Endothelial cell (in vitro differentiated cells): ENCODE data around the gene TRIM2. TPM values are rescaled to one million over a fixed set of nuclear protein-coding genes. Genes with fewer than 3 reads are reported as not detected.

ENCODE experiments used
- DNase-seq: peaks from one replicate; pipeline ENCODE4 v3.0.0; 2021; ENCODE audit warnings: low spot score
- H3K27ac Mint-ChIP-seq: one replicate; pipeline ENCODE4 v1.8.0; 2021; ENCODE audit warnings: mixed read lengths, inconsistent platforms; ENCODE audit not compliant: unreplicated experiment
- H3K27me3 Mint-ChIP-seq: one replicate; pipeline ENCODE4 v1.8.0; 2021; ENCODE audit warnings: mild to moderate bottlenecking, moderate library complexity, mixed read lengths, inconsistent platforms; ENCODE audit not compliant: unreplicated experiment
- H3K36me3 Mint-ChIP-seq: one replicate; pipeline ENCODE4 v1.8.0; 2021; ENCODE audit warnings: mild to moderate bottlenecking, low read depth, mixed read lengths, inconsistent platforms; ENCODE audit not compliant: unreplicated experiment
- H3K4me1 Mint-ChIP-seq: one replicate; pipeline ENCODE4 v1.8.0; 2021; ENCODE audit warnings: mild to moderate bottlenecking, mixed read lengths, inconsistent platforms; ENCODE audit not compliant: unreplicated experiment
- H3K4me3 Mint-ChIP-seq: one replicate; pipeline ENCODE4 v1.8.0; 2021; ENCODE audit warnings: mild to moderate bottlenecking, mixed read lengths, inconsistent platforms; ENCODE audit not compliant: unreplicated experiment
- H3K9me3 Mint-ChIP-seq: one replicate; pipeline ENCODE4 v1.8.0; 2021; ENCODE audit warnings: mixed read lengths, inconsistent platforms; ENCODE audit not compliant: unreplicated experiment
- CTCF ChIP-seq: fragments of 200-600 bp; sonication (generic); IDR thresholded peaks from one replicate; pipeline ENCODE4 v1.5.0; 2021; ENCODE audit warnings: antibody characterized with exemption; ENCODE audit not compliant: unreplicated experiment
- total RNA-seq: library from RNA; stranded (reverse); fragmentation: NEBNext Ultra II Directional; extraction: Animal tissue kit (Norgen Biotek cat#: 25700); gene quantifications from one replicate; pipeline ENCODE4 v1.2.1, GENCODE V29; 2021; ENCODE audit not compliant: unreplicated experiment

The TRIM2 gene
- total RNA-seq, 1 donor from 2014 or later, result 15.4 TPM

DNA sequence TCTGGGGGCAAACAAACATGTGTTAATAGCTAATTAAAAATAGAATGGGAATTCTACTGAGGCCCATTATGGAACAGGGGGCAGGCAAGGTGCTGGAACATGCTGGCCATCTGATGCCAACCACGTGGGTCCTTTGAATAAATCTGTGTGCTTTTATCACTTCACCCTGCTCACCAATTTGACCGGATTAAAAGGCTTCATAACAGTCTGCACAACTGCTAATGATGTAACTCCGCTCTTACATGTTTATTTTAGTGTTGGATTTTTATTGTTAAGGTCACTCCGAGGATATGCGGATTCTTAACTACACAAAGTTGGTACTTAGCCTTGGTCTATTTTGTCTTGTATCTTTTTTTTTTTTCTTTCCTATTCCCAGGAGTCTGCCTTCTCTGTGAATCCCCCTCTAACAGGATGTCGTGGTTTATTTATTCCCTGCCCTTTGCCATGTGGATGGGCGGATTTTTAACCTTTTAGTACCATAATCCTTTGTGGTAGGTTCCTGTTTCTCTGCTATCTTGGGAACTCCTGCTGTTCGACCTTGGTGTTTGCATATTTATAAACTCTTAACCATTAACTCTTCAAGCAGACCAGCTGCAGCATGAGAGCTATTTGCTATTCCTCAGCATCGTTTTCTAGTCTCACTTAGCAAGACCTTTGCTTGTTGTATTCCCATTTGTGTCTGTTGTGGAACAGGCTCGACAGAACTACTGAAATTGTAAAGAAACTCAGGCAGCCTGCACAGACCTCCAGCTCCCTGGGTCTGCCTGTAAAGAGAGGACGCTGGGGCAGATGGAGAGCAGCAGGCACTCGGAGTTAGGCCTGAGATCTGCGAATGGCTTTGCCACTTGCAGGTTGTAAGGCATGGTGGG, 38.0 kb downstream of the TRIM2 start:
- H3K9me3 Mint-ChIP-seq, result no peaks in the 10 kb centered on the region
- H3K4me1 Mint-ChIP-seq, result peaks cover 23% of the 10 kb centered on the region
- H3K27ac Mint-ChIP-seq, result no peak overlapping the region
- H3K36me3 Mint-ChIP-seq, result peaks cover 4% of the 10 kb centered on the region
- peaks cover 4% of the 10 kb centered on the region for H3K27me3 Mint-ChIP-seq
- no peak overlapping the region for H3K4me3 Mint-ChIP-seq
- no peak for TF ChIP-seq CTCF
- no peak for DNase-seq

DNA sequence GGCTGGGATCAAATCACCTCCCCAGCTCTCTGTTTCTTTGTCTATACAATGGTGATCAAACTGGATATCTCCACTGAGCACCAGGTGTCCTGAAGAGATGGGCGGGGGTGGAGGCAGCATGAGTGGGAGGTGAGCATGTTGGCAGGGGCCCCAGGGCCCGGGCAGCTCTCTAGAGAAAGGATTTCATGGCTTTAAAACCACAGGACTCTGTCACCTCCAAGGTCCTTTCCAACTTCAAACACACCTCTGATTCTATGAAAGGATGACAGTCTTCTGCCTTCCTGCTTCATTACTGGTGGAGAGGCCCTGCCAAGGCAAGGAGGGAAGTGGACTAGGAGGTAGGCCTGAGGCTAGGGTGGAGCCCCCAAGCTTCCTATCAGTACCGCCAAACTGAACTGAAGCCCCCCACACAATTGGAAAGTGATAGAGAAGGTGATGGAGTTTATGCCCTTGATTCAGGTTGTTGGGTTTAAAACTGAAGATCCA, 38.6 kb downstream of the TRIM2 start:
- peaks cover 23% of the 10 kb centered on the region for H3K4me1 Mint-ChIP-seq
- TF ChIP-seq CTCF, result no peak
- H3K27ac Mint-ChIP-seq, result no peak overlapping the region
- no peaks in the 10 kb centered on the region for H3K9me3 Mint-ChIP-seq
- H3K4me3 Mint-ChIP-seq, result no peak overlapping the region
- no peak for DNase-seq
- peaks cover 4% of the 10 kb centered on the region for H3K36me3 Mint-ChIP-seq
- peaks cover 4% of the 10 kb centered on the region for H3K27me3 Mint-ChIP-seq

GRCh38 chr4:153243468-153243867, 39.2 kb downstream of the TRIM2 start:
- no peak for DNase-seq
- Mint-ChIP-seq H3K27me3 (peaks cover 7% of the 10 kb centered on the region), H3K4me1 (peaks cover 23% of the 10 kb centered on the region), H3K27ac (no peak overlapping the region), H3K9me3 (no peaks in the 10 kb centered on the region), H3K36me3 (peaks cover under 1% of the 10 kb centered on the region), H3K4me3 (no peak overlapping the region)
- TF ChIP-seq CTCF, result no peak

- Mint-ChIP-seq H3K27ac (no peak overlapping the region), H3K27me3 (peaks cover 7% of the 10 kb centered on the region), H3K36me3 (no peaks in the 10 kb centered on the region), H3K9me3 (no peaks in the 10 kb centered on the region), H3K4me1 (peaks cover 28% of the 10 kb centered on the region), H3K4me3 (no peak overlapping the region)
- DNase-seq, result no peak
- no peak for TF ChIP-seq CTCF
Observed at GRCh38 chr4:153244969-153245368, 40.7 kb downstream of the TRIM2 start.

DNA sequence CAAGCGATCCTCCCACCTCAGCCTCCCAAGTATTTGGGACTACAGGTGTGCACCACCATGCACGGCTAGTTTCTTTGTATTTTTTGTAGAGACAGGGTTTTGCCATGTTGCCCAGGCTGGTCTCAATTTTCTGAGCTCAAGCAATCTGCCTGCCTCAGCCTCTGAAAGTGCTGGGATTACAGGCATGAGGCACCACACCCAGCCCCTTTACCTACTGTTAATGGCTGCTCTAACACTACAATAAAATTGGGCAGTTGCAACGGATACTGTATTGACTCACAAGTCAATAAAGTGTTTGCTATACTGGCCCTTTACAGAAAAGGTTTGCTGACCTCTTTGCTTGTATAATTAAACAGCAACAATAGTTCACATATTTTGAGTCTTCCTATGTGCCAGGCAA, 41.5 kb downstream of the TRIM2 start:
- TF ChIP-seq CTCF, result no peak
- Mint-ChIP-seq H3K4me3 (no peak overlapping the region), H3K4me1 (peaks cover 28% of the 10 kb centered on the region), H3K9me3 (no peaks in the 10 kb centered on the region), H3K36me3 (no peaks in the 10 kb centered on the region), H3K27ac (no peak overlapping the region), H3K27me3 (peaks cover 7% of the 10 kb centered on the region)
- DNase-seq, result no peak
